Retina (tissue), 1 donor: ENCODE results near the gene NOC2L.

ENCODE experiments used
- DNase-seq: peaks from one replicate; pipeline ENCODE4 v3.0.0-alpha.2; 2016

NOC2L gene

GRCh38 chr1:913491-914130 lies 45.4 kb downstream of the NOC2L start:
- DNase-seq = no peak

- no peak for DNase-seq
Measured at GRCh38 chr1:912740-913301, 46.2 kb downstream of the NOC2L start.

- DNase-seq = no peak
Measured at GRCh38 chr1:911875-912739, 46.9 kb downstream of the NOC2L start.

- peak; percentile 53 for DNase-seq
Measured at GRCh38 chr1:910881-911721, 48.0 kb downstream of the NOC2L start.

- peak; percentile 53 for DNase-seq
Measured at GRCh38 chr1:910311-910880, 48.7 kb downstream of the NOC2L start.

GRCh38 chr1:909861-910310 lies 49.2 kb downstream of the NOC2L start:
- no peak for DNase-seq

GRCh38 chr1:908661-909060 lies 50.4 kb downstream of the NOC2L start:
- DNase-seq = no peak

GRCh38 chr1:907611-908451 lies 51.2 kb downstream of the NOC2L start:
- DNase-seq = no peak

GRCh38 chr1:906600-907420 lies 52.2 kb downstream of the NOC2L start:
- DNase-seq = no peak

GRCh38 chr1:905811-906599 lies 53.1 kb downstream of the NOC2L start:
- no peak for DNase-seq

- peak; percentile 76 for DNase-seq
Measured at GRCh38 chr1:905071-905749, 53.8 kb downstream of the NOC2L start.

- DNase-seq = peak; percentile 97
Measured at GRCh38 chr1:904310-904950, 54.6 kb downstream of the NOC2L start.

GRCh38 chr1:903721-904271 lies 55.3 kb downstream of the NOC2L start:
- no peak for DNase-seq

- no peak for DNase-seq
Measured at GRCh38 chr1:903305-903704, 55.8 kb downstream of the NOC2L start.

- no peak for DNase-seq
Measured at GRCh38 chr1:902802-903201, 56.3 kb downstream of the NOC2L start.

- no peak for DNase-seq
Measured at GRCh38 chr1:901108-901859, 57.8 kb downstream of the NOC2L start.

- DNase-seq = no peak
Measured at GRCh38 chr1:899636-900317, 59.3 kb downstream of the NOC2L start.
